ENCODE measurements around the gene UGT1A10. TPM values are rescaled to one million over a fixed set of nuclear protein-coding genes. Genes with fewer than 3 reads are reported as not detected.

Gene UGT1A10
- total RNA-seq, 1 experiment from 2014 or later: not detected

- no peak overlapping the region for H3K27ac ChIP-seq (ENCODE audit: low read depth, low read length, poor library complexity, severe bottlenecking)
- CTCF ChIA-PET: no interaction called here
- H3K9me3 ChIP-seq (ENCODE audit: low read depth, low read length, poor library complexity, severe bottlenecking): peaks cover 4% of the 10 kb centered on the region
- DNase-seq (ENCODE audit: low spot score): no peak
- H3K4me3 ChIP-seq (ENCODE audit: low read depth, low read length, poor library complexity, severe bottlenecking): no peak overlapping the region
- BruUV-seq (replicated peaks): no TSS peak
- H3K27me3 ChIP-seq (replicated peaks; ENCODE audit: insufficient read depth, low read depth, low read length, poor library complexity): no peaks in the 10 kb centered on the region
- H3K36me3 ChIP-seq (ENCODE audit: insufficient read depth, low read length, poor library complexity, severe bottlenecking): no peaks in the 10 kb centered on the region
- TF ChIP-seq EZH2 (IDR thresholded peaks at IDR 0.05; ENCODE audit: borderline replicate concordance, low read depth, low read length, poor library complexity, severe bottlenecking): no peak
- no peak for TF ChIP-seq CTCF (conservative IDR thresholded peaks at IDR 0.05; ENCODE audit: low read depth, low read length)
- POLR2A ChIA-PET (ENCODE audit: low non-redundant PET): no interaction called here
- no peaks in the 10 kb centered on the region for H3K4me1 ChIP-seq (ENCODE audit: insufficient read depth, low read length, poor library complexity, severe bottlenecking)
- intact Hi-C loops (cut with micrococcal nuclease; ENCODE audit: unreplicated experiment): no loop called here
These were observed 118.8 kb downstream of the UGT1A10 start for GRCh38 chr2:233754872-233755611.

GRCh38 chr2:233756429-233757081 is 120.3 kb downstream of the UGT1A10 start:
- ChIA-PET POLR2A (ENCODE audit: low non-redundant PET) (no interaction called here), CTCF (no interaction called here)
- intact Hi-C loops (cut with micrococcal nuclease; ENCODE audit: unreplicated experiment): no loop called here

GRCh38 chr2:233758141-233758540 is 121.9 kb downstream of the UGT1A10 start:
- CTCF ChIA-PET: no interaction called here
- H3K4me3 ChIP-seq (ENCODE audit: low read depth, low read length, poor library complexity, severe bottlenecking): no peak overlapping the region

More at GRCh38 chr2:233756429-233757081, 120.3 kb downstream of the UGT1A10 start:
- Histone ChIP-seq H3K4me1 (ENCODE audit: insufficient read depth, low read length, poor library complexity, severe bottlenecking) (no peaks in the 10 kb centered on the region), H3K9me3 (ENCODE audit: low read depth, low read length, poor library complexity, severe bottlenecking) (no peaks in the 10 kb centered on the region), H3K4me3 (ENCODE audit: low read depth, low read length, poor library complexity, severe bottlenecking) (no peak overlapping the region), H3K27ac (ENCODE audit: low read depth, low read length, poor library complexity, severe bottlenecking) (no peak overlapping the region), H3K36me3 (ENCODE audit: insufficient read depth, low read length, poor library complexity, severe bottlenecking) (no peaks in the 10 kb centered on the region), H3K27me3 (replicated peaks; ENCODE audit: insufficient read depth, low read depth, low read length, poor library complexity) (no peaks in the 10 kb centered on the region)
- no TSS peak for BruUV-seq (replicated peaks)
- TF ChIP-seq CTCF (conservative IDR thresholded peaks at IDR 0.05; ENCODE audit: low read depth, low read length) (no peak), EZH2 (IDR thresholded peaks at IDR 0.05; ENCODE audit: borderline replicate concordance, low read depth, low read length, poor library complexity, severe bottlenecking) (no peak)
- no peak for DNase-seq (ENCODE audit: low spot score)

More at GRCh38 chr2:233758141-233758540, 121.9 kb downstream of the UGT1A10 start:
- BruUV-seq (replicated peaks): no TSS peak
- DNase-seq (ENCODE audit: low spot score): no peak
- no peaks in the 10 kb centered on the region for H3K27me3 ChIP-seq (replicated peaks; ENCODE audit: insufficient read depth, low read depth, low read length, poor library complexity)
- H3K4me1 ChIP-seq (ENCODE audit: insufficient read depth, low read length, poor library complexity, severe bottlenecking): no peaks in the 10 kb centered on the region
- TF ChIP-seq CTCF (conservative IDR thresholded peaks at IDR 0.05; ENCODE audit: low read depth, low read length) (no peak), EZH2 (IDR thresholded peaks at IDR 0.05; ENCODE audit: borderline replicate concordance, low read depth, low read length, poor library complexity, severe bottlenecking) (no peak)
- intact Hi-C loops (cut with micrococcal nuclease; ENCODE audit: unreplicated experiment): no loop called here
- no peaks in the 10 kb centered on the region for H3K9me3 ChIP-seq (ENCODE audit: low read depth, low read length, poor library complexity, severe bottlenecking)
- POLR2A ChIA-PET (ENCODE audit: low non-redundant PET): no interaction called here
- H3K36me3 ChIP-seq (ENCODE audit: insufficient read depth, low read length, poor library complexity, severe bottlenecking): no peaks in the 10 kb centered on the region
- no peak overlapping the region for H3K27ac ChIP-seq (ENCODE audit: low read depth, low read length, poor library complexity, severe bottlenecking)
